MV-4-11 (cell line): Measurements from ENCODE around the gene HEG1.

Source experiments
- DNase-seq: peaks from one replicate; lab custom pipeline; 2025; lab: John Stamatoyannopoulos, UW

Gene HEG1

DNA sequence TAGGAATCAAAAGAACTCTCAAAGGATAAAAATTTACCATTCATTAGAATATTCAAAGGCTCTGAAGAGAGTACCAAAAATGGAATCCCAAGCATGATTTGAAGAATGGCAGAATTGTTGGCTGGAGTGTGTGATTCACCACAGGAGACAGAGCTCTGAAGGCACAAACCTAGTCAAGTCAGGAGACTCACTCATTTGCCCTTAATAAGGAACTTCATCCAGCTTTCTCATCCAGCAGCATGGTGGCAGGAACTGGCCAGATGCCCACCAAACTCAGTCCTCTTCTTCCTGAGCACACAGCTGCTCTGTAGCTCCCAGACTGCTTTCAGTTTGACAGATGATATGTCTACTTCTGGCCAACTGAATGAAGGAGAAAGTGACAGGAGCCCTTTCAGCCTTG is 16.5 kb upstream of the HEG1 start:
- DNase-seq = no peak

DNA sequence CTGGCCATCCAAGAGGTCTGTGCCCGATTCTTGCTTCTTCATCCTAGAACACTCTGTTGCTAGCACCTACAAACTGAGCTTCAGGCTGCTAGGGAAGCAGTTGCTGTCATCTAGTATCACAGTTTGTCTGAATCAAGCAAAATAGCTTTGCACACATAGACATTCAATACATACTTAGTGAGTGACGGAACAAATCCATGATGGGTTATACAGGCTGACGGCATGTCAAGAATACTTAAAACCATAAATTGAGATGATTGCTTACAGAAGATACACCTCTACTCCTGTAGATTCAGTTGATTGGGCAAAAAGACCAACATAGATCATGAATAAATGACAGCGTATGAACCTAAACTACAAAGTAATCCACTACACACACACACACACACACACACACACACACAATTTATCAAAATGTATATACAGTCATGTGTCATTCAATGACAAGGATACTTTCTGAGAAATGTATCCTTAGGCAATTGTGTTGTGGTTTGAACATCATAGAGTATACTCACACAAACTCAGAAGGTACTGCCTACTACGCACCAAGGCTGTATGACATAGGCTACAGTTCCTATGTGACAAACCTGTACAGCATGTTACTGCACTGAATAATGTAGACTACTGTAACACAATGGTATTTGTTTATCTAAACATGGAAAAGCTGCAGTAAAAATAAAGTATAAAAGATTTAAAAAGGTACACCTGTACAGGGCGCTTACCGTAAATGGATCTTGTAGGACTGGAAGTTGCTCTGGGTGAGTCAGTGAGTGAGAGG is 14.4 kb upstream of the HEG1 start:
- no peak for DNase-seq

DNA sequence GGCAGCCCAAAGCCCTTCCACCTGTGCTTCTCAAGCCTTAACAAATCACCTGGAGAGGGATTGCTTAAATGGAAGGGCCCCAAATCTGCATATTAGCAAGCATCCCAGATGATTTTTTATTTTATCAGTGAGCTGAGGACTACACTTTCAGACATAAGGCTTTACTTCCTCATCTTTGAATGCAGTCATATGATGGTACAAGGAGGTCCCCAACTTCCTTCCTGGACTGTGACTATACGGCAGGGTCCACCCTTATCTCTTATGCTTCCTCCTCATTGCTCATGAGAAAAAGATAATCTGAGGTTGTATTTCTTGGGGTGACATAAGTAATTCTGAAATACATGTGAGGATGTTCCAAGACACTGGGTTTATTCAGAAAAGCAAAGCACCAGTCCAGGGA is 13.7 kb upstream of the HEG1 start:
- DNase-seq = peak; percentile 62

DNA sequence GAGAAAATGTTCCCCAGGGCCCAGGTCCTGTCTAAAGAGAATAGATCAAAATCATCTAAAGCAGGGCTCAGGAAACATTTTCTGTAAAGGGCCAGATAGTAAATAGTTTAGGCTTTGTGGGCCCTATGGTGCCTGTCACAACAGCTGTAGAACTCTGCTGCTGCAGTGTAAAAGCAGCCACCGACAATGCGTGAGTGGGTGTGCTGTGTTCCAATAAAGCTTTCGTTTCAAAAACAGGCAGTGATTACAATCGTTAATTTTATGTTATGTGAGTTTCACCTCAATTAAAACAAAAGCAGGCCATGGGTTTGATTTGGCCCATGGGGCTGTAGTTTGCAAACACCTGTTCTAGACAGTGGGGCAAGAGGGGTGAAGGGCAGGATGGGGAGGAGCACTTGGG is 12.5 kb upstream of the HEG1 start:
- no peak for DNase-seq

DNA sequence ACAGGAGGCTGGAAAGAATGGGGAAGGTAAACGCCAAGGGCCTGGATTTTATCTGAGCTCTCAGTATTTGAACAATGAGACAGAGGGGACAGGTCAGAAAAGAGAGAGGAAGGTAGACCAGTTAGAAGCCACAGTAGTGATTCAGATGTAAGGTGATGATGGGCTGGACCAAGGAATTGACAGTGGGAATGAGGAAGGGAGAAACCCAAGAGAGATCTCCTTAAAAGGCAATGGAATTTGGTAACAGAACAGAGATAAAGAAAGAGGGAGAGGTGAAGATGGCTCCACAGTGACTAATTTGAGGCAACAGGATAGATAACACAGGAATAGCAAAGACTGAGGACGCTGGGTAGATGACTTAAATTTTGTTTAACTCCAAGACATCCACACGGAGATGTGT is 11.4 kb upstream of the HEG1 start:
- no peak for DNase-seq

DNA sequence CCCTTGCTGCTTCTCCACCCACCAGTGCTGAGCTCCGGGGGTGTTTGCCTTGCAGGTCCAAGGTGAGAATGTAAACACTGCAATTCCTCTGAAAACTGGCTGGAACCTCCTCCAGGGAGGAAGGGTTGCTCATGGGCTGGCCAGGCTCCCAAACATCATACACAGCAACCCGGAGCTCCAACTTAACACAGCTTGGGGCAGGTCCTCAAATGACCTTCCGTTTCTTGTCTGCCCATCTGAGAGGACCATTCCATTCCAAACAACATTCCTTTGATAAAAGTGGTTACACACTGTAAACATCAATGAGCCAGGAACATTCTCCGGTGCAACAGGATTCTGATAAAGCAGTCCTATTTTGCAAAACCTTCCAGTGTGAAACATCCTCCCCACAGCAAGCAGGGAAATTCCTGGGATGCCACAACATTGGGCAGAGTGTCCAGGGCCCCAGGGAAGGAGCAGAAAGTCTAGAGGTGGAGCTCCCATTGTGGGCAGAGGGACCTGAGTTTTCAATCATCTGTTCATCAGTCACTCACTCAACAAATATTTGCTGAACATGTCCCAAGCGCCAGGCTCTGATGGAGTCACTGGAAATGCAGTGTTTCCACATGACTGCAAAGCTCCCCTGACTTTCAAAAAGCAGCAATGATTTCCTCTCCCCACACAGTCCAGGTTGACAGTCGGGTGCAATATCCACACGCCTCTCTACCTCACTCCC is 7.3 kb upstream of the HEG1 start:
- no peak for DNase-seq

DNA sequence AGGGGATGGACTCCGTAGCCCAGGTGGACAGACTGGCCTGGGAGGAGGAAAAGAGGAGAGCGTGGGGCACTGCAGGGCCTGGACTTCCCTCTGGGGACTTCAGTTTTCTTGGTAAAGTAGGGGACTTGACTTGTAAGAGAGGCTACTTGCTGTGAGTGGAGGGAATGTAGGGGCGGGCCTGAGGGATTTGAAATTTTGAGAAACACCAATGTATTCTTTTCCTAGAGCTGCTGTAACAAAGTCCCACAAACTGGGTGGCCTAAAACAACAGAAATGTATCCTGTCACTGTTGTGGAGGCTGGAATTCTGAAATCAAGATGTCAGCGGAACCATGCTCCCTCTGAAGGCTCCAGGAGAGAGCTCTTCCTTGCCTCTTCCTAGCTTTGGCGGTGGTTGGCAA is 5.8 kb upstream of the HEG1 start:
- DNase-seq = no peak

DNA sequence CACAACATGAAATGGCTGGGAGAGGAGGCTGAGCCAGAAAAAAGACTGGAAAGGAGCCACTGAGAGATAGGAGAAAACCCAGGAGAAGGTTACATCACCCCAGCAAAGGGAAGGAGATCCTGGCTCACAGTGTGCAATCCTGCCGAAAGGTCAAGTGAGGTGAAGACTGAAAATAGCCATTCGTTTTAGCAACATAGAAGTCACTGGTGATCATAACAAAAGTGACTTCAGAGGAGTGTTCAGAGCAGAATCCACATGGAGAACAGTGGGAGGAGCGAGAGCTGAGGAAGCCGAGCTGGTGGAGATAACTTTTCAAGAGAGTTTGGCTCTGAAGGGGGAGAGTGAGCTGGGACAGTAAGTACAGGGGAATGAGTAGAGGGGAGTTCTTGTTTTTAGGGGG is 5.4 kb upstream of the HEG1 start:
- no peak for DNase-seq

DNA sequence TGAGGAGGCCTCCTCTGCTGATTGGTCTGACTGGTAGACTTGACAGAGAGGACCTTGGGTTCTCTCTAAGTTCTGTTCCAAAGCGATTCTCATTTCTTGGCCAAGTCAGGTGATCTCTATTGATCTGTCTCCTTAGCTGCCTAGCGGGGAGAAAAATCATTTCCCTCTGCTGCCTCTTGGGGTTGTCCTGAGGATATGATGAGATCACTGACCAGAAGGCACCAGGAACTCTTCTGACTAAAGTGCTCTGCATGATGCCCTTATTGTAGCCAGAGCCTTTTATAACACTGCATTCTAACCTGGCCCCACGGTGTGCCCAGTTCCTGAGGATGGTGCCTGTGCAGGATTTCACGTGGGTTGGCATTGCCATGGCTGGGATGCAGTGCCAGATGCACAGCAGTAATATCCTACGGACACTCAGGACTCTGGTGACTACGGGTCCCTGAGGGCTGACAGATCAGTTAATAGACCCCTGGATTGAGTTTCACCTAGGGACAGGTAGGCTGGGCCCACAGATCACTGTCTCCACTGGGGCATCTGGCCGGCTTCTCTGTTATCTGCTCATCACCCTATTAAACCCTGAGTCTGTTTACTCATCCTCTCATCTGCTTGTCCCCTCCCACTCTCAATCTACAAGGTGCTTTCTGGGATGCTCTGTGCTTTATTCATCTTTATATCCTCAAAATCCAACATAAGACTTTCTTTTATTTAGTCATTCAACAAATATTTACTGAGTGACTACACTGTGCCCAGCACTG is 3.9 kb upstream of the HEG1 start:
- peak; percentile 31 for DNase-seq

DNA sequence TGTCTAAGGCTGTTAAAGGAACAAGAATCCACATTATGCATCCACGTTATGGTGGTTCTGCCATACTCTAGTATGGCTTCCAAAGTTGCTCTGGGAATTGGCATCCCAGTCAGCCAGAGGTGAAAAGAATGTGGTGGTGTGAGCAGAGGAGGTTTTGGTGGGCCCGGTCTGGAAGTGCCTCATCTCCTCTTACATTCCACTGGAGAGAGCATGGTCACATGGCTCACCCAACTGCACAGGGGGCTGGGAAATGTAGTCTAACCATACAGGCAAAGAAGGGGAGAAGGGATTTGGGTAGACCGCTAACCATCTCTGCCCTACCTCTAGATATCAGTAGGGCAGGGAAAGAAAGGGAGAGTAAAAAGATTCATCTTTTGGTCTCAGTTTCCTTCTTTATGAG is 3.2 kb upstream of the HEG1 start:
- no peak for DNase-seq

DNA sequence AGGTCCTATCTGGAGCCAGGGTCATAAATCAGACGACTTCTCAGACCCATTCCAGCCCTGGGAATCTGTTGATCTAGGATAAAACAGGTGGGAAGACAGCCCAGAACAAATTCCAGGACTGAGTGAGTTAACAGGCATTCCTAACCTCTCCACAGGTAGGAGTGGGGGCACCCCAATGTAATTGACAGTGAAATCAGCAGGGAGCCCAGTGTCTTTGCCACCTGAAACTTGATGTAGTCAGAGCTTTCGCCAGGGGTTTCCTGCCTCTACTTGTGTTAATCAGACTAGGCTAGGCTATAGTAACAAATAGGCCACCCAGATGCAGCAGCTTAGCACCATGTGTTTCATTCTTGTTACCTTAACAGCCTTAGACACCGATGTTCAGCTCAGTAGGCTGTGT is 2.7 kb upstream of the HEG1 start:
- no peak for DNase-seq

DNA sequence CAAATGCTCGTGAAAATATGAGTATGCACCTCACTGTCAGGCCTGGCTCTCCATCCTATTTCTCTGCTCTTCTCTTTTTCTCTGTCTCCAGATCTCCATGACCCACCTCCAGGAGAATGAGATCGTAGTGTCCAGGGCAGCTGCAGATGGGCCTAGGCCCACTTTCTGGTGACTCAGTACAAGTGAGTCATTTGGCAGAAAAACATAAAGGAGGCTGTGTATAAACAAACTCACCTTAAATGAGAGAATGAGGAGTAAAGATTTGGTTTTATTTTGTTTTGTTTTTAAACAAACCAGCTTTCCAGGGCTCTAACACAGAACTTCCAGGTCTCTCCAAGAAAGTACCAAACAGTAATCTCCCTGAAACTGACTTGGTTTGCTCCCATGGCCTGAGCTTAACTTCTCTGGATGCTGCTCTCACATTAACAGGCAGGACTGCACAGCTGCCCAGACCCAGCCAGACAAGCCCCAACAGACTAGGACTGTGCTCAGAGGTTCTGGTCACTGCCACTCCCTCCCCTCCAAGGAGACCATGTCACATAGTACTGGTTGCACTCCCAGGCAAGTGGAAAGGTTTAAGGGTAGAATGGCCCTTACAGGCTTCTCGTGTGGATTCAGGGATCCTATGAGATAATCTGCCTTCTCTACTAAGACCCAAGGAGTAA is 1.5 kb upstream of the HEG1 start:
- no peak for DNase-seq

DNA sequence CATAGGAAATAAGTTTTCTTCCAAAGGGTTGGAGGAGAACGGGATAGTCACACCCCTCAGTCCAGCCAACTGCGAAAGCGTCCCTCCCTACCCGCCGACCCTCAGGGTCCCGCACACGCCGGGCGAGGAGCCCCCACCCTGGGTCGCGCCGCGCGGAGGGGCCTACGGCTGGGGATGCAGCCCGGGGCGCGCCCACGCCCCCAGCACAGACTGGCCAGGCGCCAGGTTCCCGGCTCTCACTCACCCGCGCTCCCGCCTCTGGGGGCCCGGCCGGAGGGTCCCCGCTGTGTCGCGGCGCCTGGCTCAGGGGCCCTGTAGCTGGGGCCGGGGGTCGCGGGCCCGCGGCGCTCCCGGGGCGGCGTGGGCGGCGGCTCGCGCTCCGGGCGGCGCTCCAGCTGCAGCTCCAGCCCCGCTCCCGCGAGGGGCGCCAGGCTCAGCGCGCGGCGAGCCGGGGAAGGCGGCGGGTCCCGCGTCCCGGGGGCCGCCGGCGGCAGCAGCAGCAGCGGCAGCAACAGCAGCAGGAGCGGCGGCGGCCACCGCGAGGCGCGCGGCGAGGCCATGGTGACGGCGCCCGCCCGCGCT is 375 bp downstream of the HEG1 start:
- DNase-seq = no peak

DNA sequence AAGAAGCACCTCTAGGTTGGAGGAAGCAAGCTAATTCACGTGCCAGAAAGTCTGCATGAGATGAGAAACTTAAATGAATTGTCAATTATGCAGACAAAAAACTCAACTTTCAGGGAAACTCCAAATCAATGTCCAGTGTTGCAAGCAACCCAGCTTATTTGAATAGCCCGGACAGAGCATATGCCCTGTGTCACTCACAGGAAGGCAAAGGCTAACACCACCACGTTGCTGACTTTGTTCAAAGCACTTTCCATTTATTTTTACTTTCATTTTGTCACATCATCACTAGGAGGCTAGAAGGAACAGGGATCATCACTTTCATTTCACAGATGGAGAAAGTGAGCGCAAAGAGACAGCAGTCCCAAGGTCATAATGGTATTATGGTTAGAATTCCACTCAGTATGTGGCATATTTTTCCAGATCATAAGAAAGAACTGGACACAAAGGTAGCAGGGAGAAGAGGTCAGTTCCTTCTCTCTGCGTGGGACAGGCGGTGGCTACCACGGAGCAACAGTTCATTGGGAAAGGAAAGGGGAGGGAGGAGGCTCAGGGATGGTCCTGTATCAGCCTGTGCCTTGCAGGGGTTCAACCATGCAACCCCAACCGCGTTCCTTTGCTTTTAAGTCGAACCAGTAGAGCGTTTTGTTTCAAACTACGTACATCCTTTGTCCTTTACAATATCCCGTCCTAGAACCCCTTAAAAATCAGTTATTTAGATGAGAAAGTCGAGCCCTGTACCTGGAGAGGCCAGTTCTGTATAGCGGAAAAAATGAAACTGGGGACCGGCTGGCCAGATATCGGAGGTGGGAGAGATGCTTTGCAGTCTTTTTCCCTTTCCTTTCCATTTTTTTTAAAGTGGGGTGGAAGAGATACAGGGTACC is 1.1 kb downstream of the HEG1 start:
- peak; percentile 40 for DNase-seq

DNA sequence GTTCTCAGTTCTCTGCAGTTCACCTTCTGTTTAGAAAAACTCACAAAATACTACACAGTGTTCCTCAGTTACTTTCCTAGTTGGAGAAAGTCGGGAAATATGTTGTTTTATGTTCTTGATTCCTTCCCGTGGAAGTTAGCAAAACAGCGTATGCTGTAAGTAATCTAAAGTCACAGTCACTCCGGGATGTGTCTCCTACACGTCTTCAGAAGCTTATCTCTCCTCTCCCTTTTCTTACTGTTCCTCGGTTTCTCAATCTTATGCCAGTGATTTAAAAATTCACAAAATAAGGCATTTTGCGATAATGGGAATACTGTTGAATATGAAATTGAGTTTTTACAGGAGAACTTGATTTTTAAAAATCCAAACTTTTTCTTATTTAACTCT is 1.7 kb downstream of the HEG1 start:
- DNase-seq = no peak

DNA sequence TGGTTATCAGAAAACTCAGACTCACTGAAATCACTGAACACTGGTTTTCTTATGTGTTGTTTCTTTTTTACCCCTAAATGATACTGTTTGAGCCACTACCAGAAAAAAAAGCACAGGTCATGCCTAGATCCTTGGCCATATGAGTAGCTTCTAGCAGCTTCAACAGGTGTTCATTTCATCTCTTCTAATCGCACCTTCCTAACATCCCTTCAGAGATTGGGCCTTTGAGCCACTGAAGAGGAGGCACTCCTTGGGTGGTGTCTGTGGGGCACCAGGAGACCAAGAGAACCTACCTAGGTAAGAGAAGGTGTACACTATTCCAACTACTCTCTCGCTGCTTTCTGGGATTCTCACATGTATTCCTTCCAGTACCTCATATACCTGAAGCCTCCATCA is 2.5 kb downstream of the HEG1 start:
- no peak for DNase-seq

DNA sequence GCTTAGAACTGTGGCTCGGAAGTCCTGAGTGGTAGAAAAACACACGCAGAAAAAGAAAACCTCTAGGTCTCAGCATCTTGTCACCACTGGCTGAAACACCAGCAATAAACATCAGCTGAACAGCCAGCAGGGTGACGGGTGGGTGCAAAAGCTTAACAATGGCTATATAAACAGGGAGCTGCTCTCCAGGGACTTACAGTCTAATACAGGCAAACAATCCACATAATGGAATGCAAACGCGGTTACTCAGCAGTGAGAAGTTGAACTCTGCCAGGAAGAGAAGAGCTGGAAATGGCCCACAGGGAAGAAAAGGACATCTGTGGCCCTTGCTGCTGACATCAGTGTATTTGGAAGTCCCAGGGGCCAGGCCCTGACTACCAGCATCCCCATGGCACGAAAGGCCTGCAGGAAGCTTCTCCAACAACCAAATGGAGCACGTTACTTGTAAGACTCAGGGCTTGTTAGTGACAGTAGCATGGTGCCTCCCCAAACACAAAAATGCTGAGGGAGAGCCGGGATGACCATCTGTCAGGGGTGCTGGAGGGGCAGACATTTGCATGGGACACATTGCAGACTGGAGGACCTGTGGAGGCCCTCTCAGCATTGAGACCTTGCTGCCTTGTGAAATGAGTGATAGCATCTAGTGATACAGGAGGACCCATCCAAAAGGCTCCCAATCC is 3.0 kb downstream of the HEG1 start:
- DNase-seq = no peak

DNA sequence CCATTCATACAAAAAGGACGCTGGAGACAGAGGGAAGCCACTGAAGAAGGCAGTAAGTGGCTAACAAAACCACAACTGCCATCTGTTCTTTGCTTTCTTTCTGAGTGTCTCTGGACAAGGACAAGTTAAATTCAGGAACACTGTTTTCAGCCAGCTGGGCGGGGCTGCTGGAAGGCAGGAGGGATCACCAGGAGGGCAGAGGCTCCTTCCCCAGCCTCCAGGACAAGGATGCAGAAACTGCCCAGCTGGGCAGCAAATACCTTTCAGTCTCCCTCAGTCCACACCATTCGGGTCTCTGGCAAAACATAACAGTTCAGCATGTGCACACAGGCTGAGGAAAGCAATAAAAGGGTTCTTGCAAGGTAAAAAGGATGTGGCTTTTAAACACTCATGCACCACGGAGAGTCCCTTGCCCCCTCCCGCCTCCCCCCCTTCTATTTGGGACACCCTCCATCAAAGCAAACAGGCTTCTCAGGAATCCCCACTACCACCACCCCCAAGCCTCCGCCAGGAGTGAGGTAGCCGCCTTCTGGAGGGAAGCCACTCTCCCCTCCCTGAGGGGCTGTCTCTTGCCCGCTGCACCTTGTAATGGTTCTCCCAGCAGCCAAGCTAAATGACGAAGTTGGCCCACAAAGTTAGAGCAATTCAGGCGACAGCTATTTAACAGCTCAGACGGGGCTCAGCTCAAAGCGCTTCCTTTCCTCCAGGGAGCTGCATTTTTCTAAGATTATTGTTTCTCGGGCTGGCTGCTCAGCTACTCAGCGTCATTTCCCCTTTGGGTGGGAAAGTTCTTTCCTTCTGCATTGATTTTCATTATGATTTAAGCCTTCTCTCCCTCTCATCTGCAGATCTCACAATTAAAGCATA is 3.8 kb downstream of the HEG1 start:
- DNase-seq = peak; percentile 79

DNA sequence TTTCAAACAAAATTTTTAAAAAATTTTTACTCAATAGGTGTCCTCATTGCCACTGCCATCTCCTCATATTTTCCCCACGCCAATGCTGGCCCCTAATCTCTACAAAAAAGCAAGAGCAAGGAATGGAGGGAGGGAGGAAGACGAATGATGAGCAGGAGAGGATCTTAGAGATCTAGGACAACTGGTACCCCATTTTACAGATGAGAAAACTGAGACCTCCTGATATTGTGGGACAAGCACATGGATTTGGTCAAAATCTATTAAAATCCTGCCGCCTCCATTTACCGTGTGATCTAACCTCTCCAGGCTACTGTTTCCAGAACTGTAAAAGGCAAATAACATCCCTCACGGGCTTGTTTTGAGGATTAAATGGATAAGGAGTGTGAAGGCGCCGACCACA is 4.6 kb downstream of the HEG1 start:
- DNase-seq = no peak
